HG03025 (cell line): ENCODE results near the gene ASXL3.
A peak's percentile ranks its signal among the peaks of the same experiment; 100 is the strongest.

Experiments
- ATAC-seq: cut with Tn5 transposase; IDR thresholded peaks from one replicate; pipeline ENCODE4 v1.9.1; 2021; ENCODE audit warnings: mild to moderate bottlenecking, moderate library complexity; ENCODE audit not compliant: unreplicated experiment, low FRiP score

ASXL3 gene

DNA sequence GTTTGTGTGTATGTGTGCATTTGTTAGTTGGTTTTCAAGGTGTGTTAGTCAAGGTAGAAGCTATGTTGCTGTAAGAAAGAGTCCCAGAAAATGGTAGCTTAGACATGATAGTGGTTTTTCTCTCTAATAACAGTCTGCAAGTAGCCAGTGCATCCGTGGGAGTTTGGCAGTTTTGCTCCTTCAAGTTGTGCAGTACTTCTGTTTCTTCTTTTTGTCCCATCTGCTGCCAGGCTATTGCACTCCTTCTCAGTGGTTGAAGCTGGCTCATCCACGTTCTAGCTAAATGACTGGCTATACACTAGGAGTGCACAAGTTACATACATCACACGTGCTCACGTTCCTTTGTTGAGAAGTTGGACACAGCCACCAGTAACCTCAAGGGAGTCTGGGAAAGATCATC lies 134.7 kb downstream of the ASXL3 start:
- ATAC-seq, result no peak

DNA sequence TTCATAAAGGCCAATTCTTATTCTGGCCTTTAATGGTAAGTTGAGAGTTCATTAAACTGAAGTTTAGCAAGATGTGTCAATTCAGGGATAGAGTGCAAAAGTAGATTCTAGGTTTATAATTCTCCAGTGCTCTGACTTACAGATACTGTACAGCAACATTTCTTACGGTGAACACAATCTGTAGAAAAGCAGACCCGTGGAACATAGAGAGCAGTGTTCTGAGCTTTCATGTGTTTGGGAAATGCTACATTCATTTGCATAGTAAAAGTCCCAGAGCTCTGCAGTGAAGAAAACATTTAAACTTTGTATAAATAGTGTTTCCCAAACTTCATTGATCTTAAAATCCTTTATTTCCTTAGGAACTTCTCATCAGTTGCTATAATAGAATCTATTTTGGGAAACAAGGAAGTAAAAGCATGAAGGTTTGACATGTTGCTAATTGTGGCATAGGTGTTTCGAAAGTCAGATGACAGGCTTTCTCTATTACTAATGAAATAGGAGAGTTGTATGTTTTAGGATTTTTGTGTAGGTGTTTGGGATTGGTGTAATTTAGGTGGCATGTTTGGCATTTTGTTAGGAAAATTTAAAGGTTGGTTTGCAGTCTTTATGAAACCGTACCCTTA lies 138.2 kb downstream of the ASXL3 start:
- ATAC-seq, result peak; percentile 46

DNA sequence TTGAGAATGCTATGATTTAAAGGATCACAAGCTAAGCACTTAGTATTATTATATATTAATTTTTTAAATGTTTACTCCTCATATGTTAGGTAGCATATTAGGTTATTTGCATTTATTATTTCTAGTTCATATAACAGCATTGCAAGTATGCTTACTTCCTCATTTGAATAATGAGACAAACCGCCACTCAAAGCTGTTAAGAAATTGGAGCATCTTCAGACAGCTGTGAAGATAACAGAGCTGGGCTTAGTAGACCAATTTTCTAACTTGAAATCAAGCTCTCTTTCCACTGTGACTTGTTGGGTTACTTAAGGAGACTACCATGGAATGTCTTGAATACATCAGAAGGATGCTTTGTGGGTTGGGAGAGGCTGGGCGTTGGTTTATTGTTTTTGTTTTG lies 139.3 kb downstream of the ASXL3 start:
- ATAC-seq, result peak; percentile 46

DNA sequence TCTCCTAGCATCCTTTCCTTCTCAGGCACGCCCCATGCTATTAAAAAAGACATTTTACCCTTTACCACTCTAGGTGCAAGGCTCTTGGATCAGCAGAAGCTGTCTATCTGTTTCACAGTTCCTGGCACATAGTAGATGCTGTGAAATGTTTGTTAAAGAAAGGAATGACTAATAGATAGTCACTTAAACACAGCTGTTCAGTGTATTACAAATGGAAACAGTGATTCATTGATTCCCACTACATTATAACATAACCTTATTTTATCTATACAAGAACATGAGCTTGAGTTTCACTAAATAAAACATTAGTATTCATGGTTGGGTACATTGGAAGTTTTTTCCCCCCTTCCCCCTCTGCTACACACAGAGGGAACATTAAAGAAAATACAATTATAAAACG lies 142.1 kb downstream of the ASXL3 start:
- ATAC-seq, result no peak

DNA sequence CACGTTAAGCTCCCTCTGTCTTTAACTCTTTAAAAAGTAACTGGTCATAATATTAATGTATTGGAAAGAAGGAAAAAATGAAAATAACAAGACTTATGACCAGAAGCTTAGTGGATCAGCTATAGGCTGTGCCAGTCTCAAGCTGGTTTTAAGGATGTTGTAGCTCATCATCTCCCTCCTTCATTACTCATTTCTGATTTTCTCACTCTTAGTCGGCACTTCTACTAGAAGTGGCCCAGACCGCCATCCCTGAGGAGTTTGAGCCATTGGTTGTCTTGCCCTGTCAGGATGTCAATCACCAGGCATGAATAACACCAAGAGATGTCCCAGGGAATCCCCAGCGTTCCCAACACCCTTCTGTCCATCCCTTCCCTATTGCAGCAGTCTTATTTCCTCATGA lies 151.5 kb downstream of the ASXL3 start:
- peak; percentile 64 for ATAC-seq

DNA sequence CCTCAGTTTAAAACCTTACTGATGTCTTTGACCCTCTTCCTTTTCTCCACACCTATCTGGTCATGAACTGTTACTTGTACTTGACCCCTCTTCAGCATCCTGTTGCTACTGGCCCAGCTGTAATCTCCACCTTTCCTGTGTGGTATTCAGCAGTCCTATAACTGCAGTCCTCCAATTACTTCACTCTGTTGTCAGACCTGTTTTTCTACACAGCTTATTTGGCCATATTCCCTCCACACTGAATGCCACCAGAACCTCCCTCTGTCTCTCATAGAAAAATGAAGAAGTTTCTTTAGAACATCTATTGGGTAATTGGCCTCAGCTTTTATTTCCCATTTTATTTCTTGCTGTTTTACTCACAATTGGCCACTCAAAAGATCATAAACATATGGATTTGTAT lies 155.4 kb downstream of the ASXL3 start:
- ATAC-seq, result no peak

DNA sequence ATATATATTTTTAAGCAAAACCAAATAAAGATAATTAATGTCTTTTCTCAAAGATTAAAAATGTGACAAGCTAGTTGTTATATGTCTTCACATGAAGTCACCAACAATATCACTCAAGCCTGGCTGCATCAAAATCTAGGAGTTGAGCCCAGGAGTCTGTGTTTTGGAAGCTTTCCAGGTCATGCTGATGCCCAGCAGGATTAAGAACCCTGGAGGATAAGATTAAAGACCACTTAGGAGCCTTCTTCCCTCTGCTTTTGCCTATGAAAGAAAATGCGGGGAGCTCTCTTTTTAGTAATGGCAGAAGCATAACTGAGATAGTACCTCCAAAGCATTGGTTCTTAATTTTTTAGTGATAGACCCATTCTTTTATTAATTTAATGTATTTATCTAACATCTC lies 157.4 kb downstream of the ASXL3 start:
- no peak for ATAC-seq

DNA sequence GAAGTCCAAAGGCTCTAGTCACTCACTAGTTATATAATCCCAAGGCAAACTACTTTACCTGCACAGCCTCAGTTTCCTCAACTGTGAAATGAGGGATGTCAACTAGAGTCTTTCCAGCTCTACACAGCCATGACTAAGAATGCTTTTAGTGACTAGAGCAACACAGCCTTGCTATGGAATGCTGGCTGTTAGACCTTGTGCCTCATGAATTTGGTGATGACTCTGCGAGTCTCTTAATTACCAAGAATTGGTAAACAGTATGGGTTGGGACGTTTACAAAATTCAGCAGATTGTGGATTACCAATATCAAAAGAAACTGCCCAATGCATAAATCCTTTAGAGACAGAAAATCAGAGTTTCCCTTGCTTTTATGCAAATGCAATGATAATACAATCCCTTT lies 163.7 kb downstream of the ASXL3 start:
- no peak for ATAC-seq

DNA sequence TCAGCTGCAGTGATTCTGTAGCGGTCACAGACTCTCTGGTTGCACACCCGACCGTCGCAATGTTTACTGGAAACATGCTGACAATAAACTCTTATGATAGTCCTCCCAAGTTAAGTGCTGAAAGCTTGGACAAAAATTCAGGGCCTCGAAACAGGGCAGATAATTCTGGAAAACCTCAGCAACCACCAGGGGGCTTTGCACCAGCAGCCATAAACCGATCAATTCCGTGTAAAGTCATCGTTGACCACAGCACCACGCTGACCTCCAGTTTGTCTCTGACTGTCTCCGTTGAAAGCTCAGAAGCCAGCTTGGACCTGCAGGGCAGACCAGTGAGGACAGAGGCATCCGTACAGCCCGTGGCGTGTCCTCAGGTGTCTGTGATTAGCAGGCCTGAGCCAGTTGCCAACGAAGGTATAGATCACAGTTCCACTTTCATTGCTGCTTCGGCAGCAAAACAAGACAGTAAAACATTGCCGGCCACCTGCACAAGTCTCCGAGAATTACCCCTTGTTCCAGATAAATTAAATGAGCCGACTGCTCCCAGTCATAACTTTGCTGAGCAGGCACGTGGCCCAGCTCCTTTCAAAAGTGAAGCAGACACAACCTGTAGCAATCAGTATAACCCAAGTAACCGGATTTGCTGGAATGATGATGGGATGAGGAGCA lies 166.1 kb downstream of the ASXL3 start:
- no peak for ATAC-seq

DNA sequence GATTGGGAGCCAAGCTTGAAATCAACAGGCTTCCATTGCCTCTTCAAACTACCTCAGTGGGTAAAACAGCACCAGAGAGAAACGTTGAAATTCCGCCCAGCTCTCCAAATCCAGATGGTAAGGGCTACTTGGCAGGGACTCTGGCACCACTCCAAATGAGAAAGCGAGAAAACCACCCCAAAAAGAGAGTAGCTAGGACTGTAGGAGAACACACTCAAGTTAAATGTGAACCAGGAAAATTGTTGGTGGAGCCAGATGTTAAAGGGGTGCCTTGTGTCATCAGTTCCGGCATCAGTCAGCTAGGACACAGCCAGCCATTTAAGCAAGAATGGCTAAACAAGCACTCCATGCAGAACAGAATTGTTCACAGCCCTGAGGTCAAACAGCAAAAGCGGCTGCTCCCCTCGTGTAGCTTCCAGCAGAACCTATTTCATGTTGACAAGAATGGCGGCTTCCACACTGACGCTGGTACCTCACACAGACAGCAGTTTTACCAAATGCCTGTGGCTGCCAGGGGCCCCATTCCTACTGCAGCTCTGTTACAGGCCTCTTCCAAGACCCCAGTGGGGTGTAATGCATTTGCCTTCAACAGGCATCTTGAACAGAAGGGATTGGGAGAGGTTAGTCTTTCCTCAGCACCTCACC lies 167.3 kb downstream of the ASXL3 start:
- no peak for ATAC-seq

DNA sequence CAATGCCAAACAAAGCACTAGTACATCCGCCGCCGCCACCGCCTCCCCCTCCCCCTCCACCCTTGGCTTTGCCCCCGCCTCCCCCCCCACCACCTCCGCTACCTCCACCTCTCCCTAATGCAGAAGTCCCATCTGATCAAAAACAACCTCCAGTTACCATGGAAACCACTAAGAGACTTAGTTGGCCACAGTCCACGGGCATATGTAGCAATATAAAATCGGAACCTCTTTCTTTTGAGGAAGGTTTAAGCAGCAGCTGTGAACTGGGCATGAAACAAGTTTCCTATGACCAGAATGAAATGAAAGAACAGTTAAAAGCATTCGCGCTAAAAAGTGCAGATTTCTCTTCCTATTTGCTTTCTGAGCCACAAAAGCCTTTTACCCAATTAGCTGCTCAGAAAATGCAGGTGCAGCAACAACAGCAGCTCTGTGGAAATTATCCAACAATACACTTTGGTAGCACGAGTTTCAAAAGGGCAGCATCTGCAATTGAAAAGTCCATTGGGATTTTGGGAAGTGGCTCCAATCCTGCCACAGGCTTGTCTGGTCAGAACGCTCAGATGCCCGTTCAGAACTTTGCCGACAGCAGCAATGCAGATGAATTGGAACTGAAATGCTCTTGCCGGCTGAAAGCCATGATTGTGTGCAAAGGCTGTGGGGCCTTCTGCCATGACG lies 168.0 kb downstream of the ASXL3 start:
- ATAC-seq, result no peak

DNA sequence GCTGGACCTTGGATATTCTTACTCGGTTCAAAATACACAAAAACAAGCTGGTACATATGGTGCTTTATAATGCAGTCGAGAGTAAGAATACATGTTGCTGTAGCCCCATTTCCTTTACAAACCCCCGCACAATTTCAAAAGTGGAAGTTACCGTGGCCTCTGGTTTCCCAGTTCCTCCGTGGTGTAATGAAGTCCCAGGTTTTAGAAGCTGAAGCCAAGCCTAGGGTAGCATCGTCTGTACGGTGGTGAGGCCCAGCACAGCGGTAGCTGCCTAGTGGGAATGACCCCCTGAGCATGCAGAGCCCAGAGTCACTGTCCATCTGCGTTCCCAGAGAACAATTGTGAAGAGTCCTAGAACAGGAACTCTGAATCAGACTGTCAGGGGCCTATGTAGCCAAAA lies 171.8 kb downstream of the ASXL3 start:
- no peak for ATAC-seq

DNA sequence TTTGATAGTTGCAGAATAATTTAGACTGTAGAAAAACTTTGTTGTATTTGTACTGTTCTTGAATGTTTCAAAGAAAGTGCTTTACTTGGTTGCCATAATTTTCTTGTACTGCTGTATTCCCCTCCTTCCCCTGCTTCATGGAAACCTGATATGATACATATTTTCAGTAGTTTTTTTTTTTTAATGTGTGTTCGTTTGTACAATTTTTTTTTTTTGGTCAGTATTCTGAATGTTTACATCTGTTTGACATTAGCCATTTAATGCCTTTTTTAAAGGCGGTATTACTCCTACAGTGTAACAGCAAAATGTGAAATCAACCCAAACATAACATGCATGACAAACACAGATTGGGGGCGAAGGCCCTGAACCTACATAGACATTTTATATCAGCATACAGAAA lies 172.3 kb downstream of the ASXL3 start:
- no peak for ATAC-seq

DNA sequence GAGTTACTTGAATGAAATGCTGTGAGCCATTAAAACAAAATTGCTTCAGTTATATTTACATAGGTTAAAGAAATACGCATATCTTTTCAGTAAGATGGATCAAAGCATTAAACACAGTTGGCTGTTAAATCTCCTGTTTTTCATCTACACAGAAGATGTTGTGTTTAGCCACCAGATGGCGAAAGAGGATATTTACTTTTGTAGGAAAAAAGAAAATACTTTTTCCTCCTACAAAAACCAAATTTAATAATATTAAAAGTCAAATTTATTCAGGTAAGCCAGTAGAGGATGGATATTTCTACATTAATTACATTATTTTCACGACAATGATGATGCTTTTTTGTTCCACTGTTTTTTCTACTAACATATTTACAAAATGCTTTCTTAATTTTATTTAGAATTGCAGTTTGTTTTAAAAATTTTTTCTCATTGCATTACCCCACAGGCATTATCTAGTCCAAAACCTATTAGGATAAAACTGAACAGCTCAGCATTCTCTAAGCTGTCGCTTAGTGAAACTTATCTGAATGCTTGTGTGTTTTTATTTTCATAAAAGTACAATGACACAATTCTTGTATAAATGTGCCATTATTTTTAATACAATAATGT lies 173.7 kb downstream of the ASXL3 start:
- ATAC-seq, result no peak

DNA sequence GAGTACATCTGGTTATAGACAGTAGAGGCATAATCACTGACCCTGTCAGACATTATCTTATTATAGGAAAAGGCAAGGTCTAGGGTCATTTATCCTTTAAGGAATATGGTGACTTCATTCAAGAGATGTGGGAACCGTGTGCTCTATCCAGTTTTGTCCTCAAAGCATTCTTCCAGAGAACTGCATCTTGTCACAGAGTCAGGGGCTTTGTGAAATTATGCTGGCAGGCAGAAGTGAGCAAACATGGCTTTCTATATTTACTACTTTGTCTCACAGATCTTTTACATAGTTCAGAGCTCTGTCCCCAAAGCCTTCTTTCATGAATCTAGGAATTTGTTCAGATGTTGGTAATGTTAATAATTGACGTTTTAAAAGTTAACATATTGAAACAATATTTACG lies 177.4 kb downstream of the ASXL3 start:
- ATAC-seq, result no peak

DNA sequence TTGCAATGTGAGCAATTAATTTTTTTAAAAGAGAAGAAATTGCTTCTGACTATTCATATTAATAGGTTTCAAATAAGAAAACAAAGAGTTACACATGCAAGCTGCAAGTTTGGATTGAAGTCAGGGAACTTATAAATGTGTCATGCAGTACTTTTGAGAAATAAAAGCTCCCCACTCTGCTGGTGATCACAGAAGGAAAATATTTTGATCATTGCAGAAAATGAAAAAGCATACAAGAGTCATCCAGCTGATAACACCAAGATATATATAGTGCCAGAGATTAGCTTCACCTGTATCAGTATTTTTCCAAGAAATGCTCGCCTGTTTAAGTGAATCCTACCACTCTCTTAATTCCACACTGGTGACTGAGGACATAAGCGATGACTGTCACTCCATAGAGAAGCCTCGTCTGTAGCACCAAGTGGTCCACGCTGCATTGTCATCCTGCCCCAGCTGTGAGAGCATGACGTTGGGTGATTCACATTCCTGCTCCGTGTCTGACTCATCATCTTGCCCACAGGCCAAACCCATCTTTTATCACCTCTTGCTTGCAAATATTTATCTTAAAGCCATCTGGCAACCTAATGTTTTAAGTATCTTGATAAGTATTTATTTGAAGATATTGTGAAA lies 178.0 kb downstream of the ASXL3 start:
- ATAC-seq, result no peak

DNA sequence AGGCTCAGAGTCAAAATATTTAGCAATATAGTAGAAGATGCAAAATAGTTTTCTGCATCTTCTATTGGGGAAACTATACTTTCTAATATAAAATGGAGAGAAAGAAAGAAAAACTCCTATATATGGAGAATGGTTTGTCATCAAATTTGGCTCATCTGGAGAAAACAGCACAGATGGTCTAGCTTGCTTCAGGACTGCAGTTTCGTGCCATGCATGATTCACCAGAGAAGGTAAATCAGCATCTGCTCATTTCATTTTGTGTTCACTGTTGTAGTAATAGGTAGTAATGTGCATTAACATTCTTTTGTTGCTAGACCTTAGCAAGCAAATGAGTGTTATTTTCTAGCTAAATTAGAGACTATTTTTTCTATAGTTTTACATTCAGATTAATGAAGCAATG lies 179.0 kb downstream of the ASXL3 start:
- ATAC-seq, result no peak

DNA sequence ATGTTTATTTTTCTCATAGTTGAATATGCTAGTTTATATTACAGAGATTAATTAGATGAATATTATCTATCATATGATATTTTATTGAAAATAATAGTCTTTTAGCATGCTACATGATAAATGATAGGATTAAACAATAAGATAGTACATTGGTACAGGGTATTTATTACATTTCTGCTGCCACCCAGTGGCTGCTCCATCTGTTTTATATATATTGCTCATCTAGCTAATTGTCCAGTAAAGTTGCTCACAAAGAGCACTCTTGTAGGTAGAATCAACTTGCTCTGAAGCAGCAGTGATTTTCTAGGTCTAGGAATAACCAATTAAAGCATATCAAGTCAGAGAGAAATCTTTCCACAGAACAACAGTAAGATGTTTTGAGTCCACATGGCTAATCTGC lies 183.3 kb downstream of the ASXL3 start:
- no peak for ATAC-seq

DNA sequence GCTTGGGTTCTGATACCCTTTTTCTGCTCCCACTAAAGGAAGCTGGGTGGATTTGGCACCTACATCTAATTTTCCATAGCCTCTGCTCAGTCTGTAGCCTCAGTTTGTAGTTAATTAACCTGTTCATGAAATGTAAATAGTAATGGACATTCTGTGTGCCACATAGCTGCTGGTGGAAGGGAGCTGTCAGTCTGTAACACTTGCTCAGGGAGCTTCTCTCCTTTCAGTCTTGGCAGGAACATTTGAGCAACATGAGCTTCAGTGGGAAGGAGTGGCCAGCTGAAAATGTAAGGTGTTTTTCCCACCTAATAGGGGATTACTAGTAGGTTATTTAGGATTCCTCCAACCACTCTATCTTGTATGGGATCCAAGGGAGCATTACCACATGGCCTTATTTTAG lies 203.4 kb downstream of the ASXL3 start:
- ATAC-seq, result no peak
